Caco-2 (cell line): ENCODE measurements around the gene TPSG1. TPM values are rescaled to one million over a fixed set of nuclear protein-coding genes. Genes with fewer than 3 reads are reported as not detected.
A peak's percentile ranks its signal among the peaks of the same experiment; 100 is the strongest.

Experiments used
- BruUV-seq: library from RNA; stranded (reverse); fragments of 400-500 nt; replicated peaks from 2 replicates; lab custom pipeline; 2021; lab: Mats Ljungman, UMichigan
- CTCF ChIA-PET: fragments of 300-600 bp; sonication (Branson Sonifier 250); formaldehyde crosslinking; loops from one replicate; lab custom pipeline; 2022; ENCODE audit warnings: antibody characterized with exemption; lab: Charles Lee
- POLR2A ChIA-PET: fragments of 300-600 bp; sonication (Branson Sonifier 250); formaldehyde crosslinking; loops from one replicate; lab custom pipeline; 2022; ENCODE audit warnings: antibody characterized with exemption; lab: Charles Lee
- DNase-seq, 2 experiments: peaks; one replicate each; pipeline versions ENCODE4 v3.0.0 to v3.0.0-alpha.2; 2020 to 2022
- H3K27me3 ChIP-seq: replicated peaks from 2 replicates; pipeline ENCODE4 v1.6.0; 2011; ENCODE audit warnings: low read length; ENCODE audit not compliant: control insufficient read depth, insufficient read depth
- H3K36me3 ChIP-seq: 2 replicates; pipeline ENCODE4 v1.5.1; 2011; ENCODE audit warnings: low read length; ENCODE audit not compliant: control insufficient read depth, insufficient read depth
- H3K4me1 ChIP-seq: fragments of 250-450 bp; sonication (Bioruptor Pico); 2 replicates; pipeline ENCODE4 v1.5.1; 2020; ENCODE audit warnings: mild to moderate bottlenecking
- H3K4me3 ChIP-seq: 2 replicates; pipeline ENCODE4 v1.5.1; 2011; ENCODE audit warnings: low read depth, mild to moderate bottlenecking, control low read depth, low read length
- H3K9me3 ChIP-seq: fragments of 250-450 bp; sonication (Bioruptor Pico); 2 replicates; pipeline ENCODE4 v1.5.1; 2020; ENCODE audit warnings: mild to moderate bottlenecking, moderate library complexity
- H3K27ac Mint-ChIP-seq: one replicate; pipeline ENCODE4 v1.8.0; 2022; ENCODE audit warnings: mixed read lengths; ENCODE audit not compliant: unreplicated experiment
- H3K27me3 Mint-ChIP-seq: one replicate; pipeline ENCODE4 v1.8.0; 2022; ENCODE audit warnings: mixed read lengths; ENCODE audit not compliant: insufficient read depth, unreplicated experiment
- H3K36me3 Mint-ChIP-seq: one replicate; pipeline ENCODE4 v1.8.0; 2022; ENCODE audit warnings: mild to moderate bottlenecking, mixed read lengths; ENCODE audit not compliant: insufficient read depth, unreplicated experiment
- H3K4me1 Mint-ChIP-seq: one replicate; pipeline ENCODE4 v1.8.0; 2022; ENCODE audit warnings: low read depth, mixed read lengths; ENCODE audit not compliant: unreplicated experiment
- H3K4me3 Mint-ChIP-seq: one replicate; pipeline ENCODE4 v1.8.0; 2022; ENCODE audit warnings: mild to moderate bottlenecking, moderate library complexity, mixed read lengths; ENCODE audit not compliant: unreplicated experiment
- H3K9me3 Mint-ChIP-seq: one replicate; pipeline ENCODE4 v1.8.0; 2022; ENCODE audit warnings: mixed read lengths; ENCODE audit not compliant: unreplicated experiment
- CTCF ChIP-seq, 2 experiments: fragments of 200-600 bp in 1 of 2; IDR thresholded peaks; 1 replicate in 1 of 2; 2 replicates in 1 of 2; pipeline versions ENCODE4 v1.5.1 to v1.8.0; 2011 to 2022; ENCODE audit warnings: antibody characterized with exemption in 1 of 2, control low read depth in 1 of 2, inconsistent platforms in 1 of 2, low read depth in 1 of 2, low read length in 1 of 2, mild to moderate bottlenecking in 1 of 2, moderate library complexity in 1 of 2; ENCODE audit not compliant: insufficient read depth in 1 of 2, severe bottlenecking in 1 of 2, unreplicated experiment in 1 of 2
- intact Hi-C: fragments of 100-400 bp; cut with micrococcal nuclease; formaldehyde crosslinking; loops from one replicate; pipeline ENCODE4 v1.10.0; 2022; ENCODE audit not compliant: unreplicated experiment
- total RNA-seq: library from RNA; stranded (reverse); gene quantifications from 2 replicates; pipeline ENCODE4 v1.2.3, GENCODE V29; 2022

TPSG1 gene
- total RNA-seq, 1 experiment from 2014 or later: not detected

- Mint-ChIP-seq H3K36me3 (no peaks in the 10 kb centered on the region), H3K27me3 (peaks cover 4% of the 10 kb centered on the region), H3K4me1 (no peaks in the 10 kb centered on the region), H3K9me3 (peaks cover 3% of the 10 kb centered on the region), H3K4me3 (peak overlapping the region; percentile 56), H3K27ac (no peak overlapping the region)
- DNase-seq: no peak
- H3K27me3 ChIP-seq: no peaks in the 10 kb centered on the region; the same call in 1 of the 2 replicates
- H3K4me3 ChIP-seq: peak overlapping the region; percentile 25
- H3K4me1 ChIP-seq: no peaks in the 10 kb centered on the region
- no peak for TF ChIP-seq CTCF (IDR thresholded peaks at IDR 0.05; ENCODE audit: insufficient read depth in 1 of 2, low read depth in 1 of 2, low read length in 1 of 2, severe bottlenecking in 1 of 2, unreplicated experiment in 1 of 2)
- no TSS peak for BruUV-seq
- CTCF ChIA-PET: no interaction called here
- no peaks in the 10 kb centered on the region for H3K9me3 ChIP-seq
- POLR2A ChIA-PET: no interaction called here
- intact Hi-C loops: no loop called here
- H3K36me3 ChIP-seq: no peaks in the 10 kb centered on the region
Observed at GRCh38 chr16:1258906-1259759, 34.1 kb upstream of the TPSG1 start.

- DNase-seq: no peak
- intact Hi-C loops: no loop called here
- no peaks in the 10 kb centered on the region for H3K36me3 ChIP-seq
- H3K4me1 ChIP-seq: no peaks in the 10 kb centered on the region
- Mint-ChIP-seq H3K27me3 (peaks cover 4% of the 10 kb centered on the region), H3K27ac (no peak overlapping the region), H3K4me1 (no peaks in the 10 kb centered on the region), H3K36me3 (no peaks in the 10 kb centered on the region), H3K4me3 (no peak overlapping the region), H3K9me3 (no peaks in the 10 kb centered on the region)
- TF ChIP-seq CTCF (IDR thresholded peaks at IDR 0.05; ENCODE audit: insufficient read depth in 1 of 2, low read depth in 1 of 2, low read length in 1 of 2, severe bottlenecking in 1 of 2, unreplicated experiment in 1 of 2): no peak
- BruUV-seq: no TSS peak
- ChIA-PET CTCF (no interaction called here), POLR2A (no interaction called here)
- H3K9me3 ChIP-seq: no peaks in the 10 kb centered on the region
- no peak overlapping the region for H3K4me3 ChIP-seq
- H3K27me3 ChIP-seq: no peaks in the 10 kb centered on the region; the same call in 1 of the 2 replicates
Observed at GRCh38 chr16:1258225-1258600, 33.1 kb upstream of the TPSG1 start.

DNA sequence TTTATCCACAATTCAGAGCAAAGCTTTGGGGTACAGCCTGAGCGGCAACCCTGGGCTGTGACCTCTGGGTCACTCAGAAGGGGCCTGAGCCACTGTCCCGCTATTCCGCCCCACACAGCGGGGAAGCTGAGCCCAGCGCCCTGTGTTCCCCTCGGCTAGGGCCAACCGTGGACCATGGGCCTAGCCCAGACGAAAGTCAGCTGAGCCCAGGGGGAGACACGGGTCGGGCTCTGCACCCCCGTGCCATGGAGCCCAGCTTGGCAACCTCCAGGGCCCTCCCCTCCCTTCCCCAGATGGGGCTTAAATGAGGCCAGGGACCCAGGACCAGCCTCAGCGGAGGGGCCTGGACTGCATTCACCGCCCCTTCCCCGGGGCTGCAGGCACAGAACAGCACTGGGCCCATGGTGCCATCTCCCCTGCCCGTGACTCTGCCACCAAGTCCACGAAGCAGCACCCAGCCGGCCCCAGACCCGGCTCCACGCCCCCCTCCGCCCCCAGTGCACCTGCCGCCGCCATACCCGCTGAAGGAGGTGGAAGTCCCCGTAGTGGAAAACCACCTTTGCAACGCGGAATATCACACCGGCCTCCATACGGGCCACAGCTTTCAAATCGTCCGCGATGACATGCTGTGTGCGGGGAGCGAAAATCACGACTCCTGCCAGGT lies 32.6 kb upstream of the TPSG1 start:
- Histone ChIP-seq H3K9me3 (no peaks in the 10 kb centered on the region), H3K36me3 (no peaks in the 10 kb centered on the region), H3K4me3 (no peak overlapping the region), H3K27me3 (no peaks in the 10 kb centered on the region; the same call in 1 of the 2 replicates), H3K4me1 (no peaks in the 10 kb centered on the region)
- H3K4me1 Mint-ChIP-seq: no peaks in the 10 kb centered on the region
- ChIA-PET POLR2A (no interaction called here), CTCF (no interaction called here)
- DNase-seq: no peak
- no peaks in the 10 kb centered on the region for H3K36me3 Mint-ChIP-seq
- H3K9me3 Mint-ChIP-seq: no peaks in the 10 kb centered on the region
- peaks cover 4% of the 10 kb centered on the region for H3K27me3 Mint-ChIP-seq
- no peak for TF ChIP-seq CTCF (IDR thresholded peaks at IDR 0.05; ENCODE audit: insufficient read depth in 1 of 2, low read depth in 1 of 2, low read length in 1 of 2, severe bottlenecking in 1 of 2, unreplicated experiment in 1 of 2)
- intact Hi-C loops: no loop called here
- H3K27ac Mint-ChIP-seq: no peak overlapping the region
- H3K4me3 Mint-ChIP-seq: no peak overlapping the region
- BruUV-seq: no TSS peak
